ENCODE results near the gene IL1R1. TPM values are rescaled to one million over a fixed set of nuclear protein-coding genes. Genes with fewer than 3 reads are reported as not detected.

IL1R1 gene
- total RNA-seq, 1 donor, result 89.8 TPM

- Histone ChIP-seq H3K4me1 (ENCODE audit: insufficient read depth, low read length) (peaks cover 15% of the 10 kb centered on the region), H3K79me2 (ENCODE audit: insufficient read depth, low read length) (peaks cover 93% of the 10 kb centered on the region), H2AFZ (ENCODE audit: low read length) (no peak overlapping the region), H3K27me3 (ENCODE audit: insufficient read depth, low read length) (no peaks in the 10 kb centered on the region), H3K9me3 (ENCODE audit: low read depth, low read length) (peaks cover 25% of the 10 kb centered on the region), H4K20me1 (ENCODE audit: insufficient read depth, low read length) (peaks cover 27% of the 10 kb centered on the region), H3K27ac (ENCODE audit: low read depth, low read length) (peak overlapping the region; percentile 64), H3K36me3 (ENCODE audit: insufficient read depth, low read length) (peaks cover 42% of the 10 kb centered on the region), H3K4me3 (ENCODE audit: insufficient read depth, low read length) (no peak overlapping the region), H3K4me2 (ENCODE audit: insufficient read depth, low read length) (no peak overlapping the region)
- TF ChIP-seq, protein P1, sequence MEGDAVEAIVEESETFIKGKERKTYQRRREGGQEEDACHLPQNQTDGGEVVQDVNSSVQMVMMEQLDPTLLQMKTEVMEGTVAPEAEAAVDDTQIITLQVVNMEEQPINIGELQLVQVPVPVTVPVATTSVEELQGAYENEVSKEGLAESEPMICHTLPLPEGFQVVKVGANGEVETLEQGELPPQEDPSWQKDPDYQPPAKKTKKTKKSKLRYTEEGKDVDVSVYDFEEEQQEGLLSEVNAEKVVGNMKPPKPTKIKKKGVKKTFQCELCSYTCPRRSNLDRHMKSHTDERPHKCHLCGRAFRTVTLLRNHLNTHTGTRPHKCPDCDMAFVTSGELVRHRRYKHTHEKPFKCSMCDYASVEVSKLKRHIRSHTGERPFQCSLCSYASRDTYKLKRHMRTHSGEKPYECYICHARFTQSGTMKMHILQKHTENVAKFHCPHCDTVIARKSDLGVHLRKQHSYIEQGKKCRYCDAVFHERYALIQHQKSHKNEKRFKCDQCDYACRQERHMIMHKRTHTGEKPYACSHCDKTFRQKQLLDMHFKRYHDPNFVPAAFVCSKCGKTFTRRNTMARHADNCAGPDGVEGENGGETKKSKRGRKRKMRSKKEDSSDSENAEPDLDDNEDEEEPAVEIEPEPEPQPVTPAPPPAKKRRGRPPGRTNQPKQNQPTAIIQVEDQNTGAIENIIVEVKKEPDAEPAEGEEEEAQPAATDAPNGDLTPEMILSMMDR (IDR thresholded peaks at IDR 0.05; ENCODE audit: extremely low read depth, low read depth, low read length), result no peak
- no peak for DNase-seq (ENCODE audit: insufficient read length, low spot score, missing footprints)
Observed at GRCh38 chr2:102147935-102148334, 5.4 kb downstream of the IL1R1 start.

DNA sequence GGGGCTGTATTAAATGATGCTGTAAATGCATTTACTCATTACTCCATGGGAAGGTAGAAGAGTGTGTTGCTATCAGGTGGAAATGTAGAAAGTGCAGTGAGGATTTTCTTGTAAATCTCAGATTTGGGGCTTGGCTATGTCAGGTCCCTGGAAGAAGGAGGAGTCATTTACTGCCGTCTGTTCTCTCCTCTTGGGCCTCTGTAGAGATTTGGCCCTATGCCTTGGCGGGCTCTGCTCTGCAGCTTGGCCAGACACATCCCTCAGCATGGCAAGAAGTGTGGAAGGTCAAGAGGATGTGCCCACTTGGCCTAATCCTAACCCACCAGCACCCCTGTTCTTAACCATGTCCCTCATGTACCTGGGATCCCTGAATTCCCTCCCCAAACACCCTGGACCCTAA, 6.7 kb downstream of the IL1R1 start:
- H3K79me2 ChIP-seq (ENCODE audit: insufficient read depth, low read length), result peaks cover 90% of the 10 kb centered on the region
- TF ChIP-seq, protein P1 (IDR thresholded peaks at IDR 0.05; ENCODE audit: extremely low read depth, low read depth, low read length), result no peak
- H4K20me1 ChIP-seq (ENCODE audit: insufficient read depth, low read length), result peaks cover 27% of the 10 kb centered on the region
- peaks cover 25% of the 10 kb centered on the region for H3K9me3 ChIP-seq (ENCODE audit: low read depth, low read length)
- peaks cover 44% of the 10 kb centered on the region for H3K36me3 ChIP-seq (ENCODE audit: insufficient read depth, low read length)
- DNase-seq (ENCODE audit: insufficient read length, low spot score, missing footprints), result no peak
- H3K4me3 ChIP-seq (ENCODE audit: insufficient read depth, low read length), result no peak overlapping the region
- H2AFZ ChIP-seq (ENCODE audit: low read length), result no peak overlapping the region
- H3K27me3 ChIP-seq (ENCODE audit: insufficient read depth, low read length), result no peaks in the 10 kb centered on the region
- H3K27ac ChIP-seq (ENCODE audit: low read depth, low read length), result no peak overlapping the region
- peaks cover 10% of the 10 kb centered on the region for H3K4me1 ChIP-seq (ENCODE audit: insufficient read depth, low read length)
- no peak overlapping the region for H3K4me2 ChIP-seq (ENCODE audit: insufficient read depth, low read length)

DNA sequence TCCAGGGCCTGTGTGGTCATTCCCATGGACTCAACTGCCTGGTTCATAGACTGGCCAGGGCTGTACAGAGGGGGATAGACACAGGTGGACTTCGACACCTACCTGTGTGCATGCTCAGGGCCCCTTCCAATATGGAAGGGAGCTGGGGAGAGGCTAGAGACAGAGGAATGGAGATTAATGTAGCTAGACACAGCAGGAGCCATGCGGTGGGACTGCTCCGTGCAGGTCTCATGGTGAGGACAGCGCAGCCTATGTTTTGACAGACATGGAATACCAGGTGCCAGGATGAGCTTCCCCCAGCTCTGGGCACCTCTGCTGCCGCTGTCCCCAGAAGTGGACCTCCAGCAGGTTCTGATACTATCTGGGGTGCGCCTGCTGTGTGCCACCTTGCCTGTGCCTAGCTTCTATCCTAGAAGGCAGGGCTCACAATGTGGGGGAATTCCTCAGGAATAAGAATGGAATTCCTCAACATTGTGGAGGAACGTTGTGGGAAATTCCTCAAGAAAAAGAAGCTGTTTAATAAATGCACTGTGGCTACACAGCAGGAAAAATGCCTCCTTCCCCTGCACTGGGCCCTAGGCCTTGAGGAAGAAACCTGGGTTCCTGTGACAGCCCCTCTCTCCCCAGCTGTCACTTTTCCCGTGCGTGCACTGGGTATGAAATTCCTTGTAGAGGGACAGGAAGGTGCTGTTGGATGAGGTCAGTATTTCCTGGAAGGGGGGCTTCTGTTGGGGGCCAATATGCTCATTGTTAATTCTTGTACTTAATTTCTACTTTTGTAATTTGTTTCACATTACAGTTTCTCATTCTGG, 7.3 kb downstream of the IL1R1 start:
- Histone ChIP-seq H2AFZ (ENCODE audit: low read length) (no peak overlapping the region), H3K27ac (ENCODE audit: low read depth, low read length) (no peak overlapping the region), H3K9me3 (ENCODE audit: low read depth, low read length) (peaks cover 20% of the 10 kb centered on the region), H3K4me1 (ENCODE audit: insufficient read depth, low read length) (peaks cover 10% of the 10 kb centered on the region), H3K36me3 (ENCODE audit: insufficient read depth, low read length) (peaks cover 44% of the 10 kb centered on the region), H4K20me1 (ENCODE audit: insufficient read depth, low read length) (peaks cover 27% of the 10 kb centered on the region), H3K27me3 (ENCODE audit: insufficient read depth, low read length) (no peaks in the 10 kb centered on the region), H3K79me2 (ENCODE audit: insufficient read depth, low read length) (peaks cover 87% of the 10 kb centered on the region), H3K4me3 (ENCODE audit: insufficient read depth, low read length) (no peak overlapping the region), H3K4me2 (ENCODE audit: insufficient read depth, low read length) (no peak overlapping the region)
- no peak for DNase-seq (ENCODE audit: insufficient read length, low spot score, missing footprints)
- TF ChIP-seq, protein P1 (IDR thresholded peaks at IDR 0.05; ENCODE audit: extremely low read depth, low read depth, low read length), result no peak

- no peaks in the 10 kb centered on the region for H3K27me3 ChIP-seq (ENCODE audit: insufficient read depth, low read length)
- H3K36me3 ChIP-seq (ENCODE audit: insufficient read depth, low read length), result peaks cover 47% of the 10 kb centered on the region
- H3K9me3 ChIP-seq (ENCODE audit: low read depth, low read length), result no peaks in the 10 kb centered on the region
- H3K79me2 ChIP-seq (ENCODE audit: insufficient read depth, low read length), result peaks cover 47% of the 10 kb centered on the region
- no peak overlapping the region for H2AFZ ChIP-seq (ENCODE audit: low read length)
- no peak for DNase-seq (ENCODE audit: insufficient read length, low spot score, missing footprints)
- H3K4me1 ChIP-seq (ENCODE audit: insufficient read depth, low read length), result no peaks in the 10 kb centered on the region
- peaks cover 23% of the 10 kb centered on the region for H4K20me1 ChIP-seq (ENCODE audit: insufficient read depth, low read length)
- H3K4me2 ChIP-seq (ENCODE audit: insufficient read depth, low read length), result no peak overlapping the region
- TF ChIP-seq, protein P1 (IDR thresholded peaks at IDR 0.05; ENCODE audit: extremely low read depth, low read depth, low read length), result no peak
- no peak overlapping the region for H3K27ac ChIP-seq (ENCODE audit: low read depth, low read length)
- H3K4me3 ChIP-seq (ENCODE audit: insufficient read depth, low read length), result no peak overlapping the region
Observed at GRCh38 chr2:102154364-102154763, 11.8 kb downstream of the IL1R1 start.

All from osteoblast (primary cell).